HEK293 (cell line): ENCODE results near the gene MAP3K5.

Source experiments
- HOXA7 ChIP-seq: sonication (generic); formaldehyde crosslinking; IDR thresholded peaks from 2 replicates; pipeline ENCODE4 v1.8.1; 2022; ENCODE audit warnings: missing genetic modification reagents, borderline replicate concordance
- MEIS1 ChIP-seq: sonication (generic); formaldehyde crosslinking; IDR thresholded peaks from 2 replicates; pipeline ENCODE4 v1.8.1; 2022; ENCODE audit warnings: missing genetic modification reagents, mild to moderate bottlenecking, borderline replicate concordance
- OSR2 ChIP-seq: fragments of 450-650 bp; formaldehyde crosslinking; IDR thresholded peaks from 2 replicates; pipeline ENCODE4 v1.5.1; 2016; ENCODE audit warnings: missing biosample characterization, missing genetic modification characterization
- SCRT2 ChIP-seq: fragments of 450-650 bp; formaldehyde crosslinking; IDR thresholded peaks from 2 replicates; pipeline ENCODE4 v1.5.1; 2016; ENCODE audit warnings: missing biosample characterization, missing genetic modification characterization
- ZFHX2 ChIP-seq: fragments of 450-650 bp; formaldehyde crosslinking; conservative IDR thresholded peaks from 2 replicates; pipeline ENCODE4 v1.5.1; 2016; ENCODE audit warnings: missing biosample characterization, missing genetic modification characterization
- ZFP41 ChIP-seq: fragments of 450-650 bp; formaldehyde crosslinking; IDR thresholded peaks from 2 replicates; pipeline ENCODE4 v1.5.1; 2016; ENCODE audit warnings: missing biosample characterization, missing genetic modification characterization, borderline replicate concordance
- ZNF529 ChIP-seq: fragments of 450-650 bp; formaldehyde crosslinking; IDR thresholded peaks from 2 replicates; pipeline ENCODE4 v1.5.1; 2017; ENCODE audit warnings: missing genetic modification characterization, missing biosample characterization; ENCODE audit not compliant: insufficient replicate concordance
- ZNF768 ChIP-seq: fragments of 450-650 bp; formaldehyde crosslinking; IDR thresholded peaks from 2 replicates; pipeline ENCODE4 v1.5.1; 2018; ENCODE audit warnings: missing biosample characterization, mild to moderate bottlenecking, missing genetic modification characterization
- ZNF792 ChIP-seq: fragments of 450-650 bp; formaldehyde crosslinking; IDR thresholded peaks from 2 replicates; pipeline ENCODE4 v1.5.1; 2016; ENCODE audit warnings: missing biosample characterization, missing genetic modification characterization
- TF ChIP-seq, protein P1 (sequence below): fragments of 450-650 bp; formaldehyde crosslinking; IDR thresholded peaks from 2 replicates; pipeline ENCODE4 v1.5.1; 2016; ENCODE audit warnings: missing biosample characterization, missing genetic modification characterization
- TF ChIP-seq, protein P2 (sequence below): fragments of 450-650 bp; formaldehyde crosslinking; IDR thresholded peaks from 2 replicates; pipeline ENCODE4 v1.5.1; 2016; ENCODE audit warnings: missing biosample characterization, missing genetic modification characterization
- TF ChIP-seq, protein P3 (sequence below): IDR thresholded peaks from 2 replicates; pipeline ENCODE4 v1.6.1; 2011; ENCODE audit warnings: mild to moderate bottlenecking, low read depth, low read length, borderline replicate concordance

DNA sequence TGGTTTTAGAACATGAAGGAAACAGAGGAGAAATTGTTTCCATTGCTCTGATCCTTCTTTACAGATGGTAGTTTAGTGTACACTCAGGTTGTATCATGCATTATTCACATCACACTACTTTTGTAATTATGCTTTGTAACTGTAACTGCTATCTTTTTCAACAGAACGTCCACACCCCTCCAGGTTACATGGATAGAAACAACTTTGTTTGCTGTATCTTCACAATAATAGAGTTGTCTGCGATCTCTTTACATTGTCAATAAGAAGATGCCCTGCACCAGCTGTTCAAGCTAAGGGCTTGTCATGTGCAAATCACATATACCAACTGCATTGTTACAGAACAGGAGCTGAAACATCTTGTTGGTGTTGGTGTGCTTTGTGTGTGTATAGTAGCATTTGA is 174.2 kb downstream of the MAP3K5 start:
- TF ChIP-seq ZNF792 (tag by site-specific recombination) (no peak), OSR2 (tag by site-specific recombination) (no peak), SCRT2 (tag by site-specific recombination) (no peak), MEIS1 (CRISPR knock-in tag) (no peak), ZNF529 (tag by site-specific recombination) (no peak), ZNF768 (tag by site-specific recombination) (no peak), ZFP41 (no peak), ZFHX2 (no peak), HOXA7 (CRISPR knock-in tag) (no peak)
- TF ChIP-seq, protein P1, sequence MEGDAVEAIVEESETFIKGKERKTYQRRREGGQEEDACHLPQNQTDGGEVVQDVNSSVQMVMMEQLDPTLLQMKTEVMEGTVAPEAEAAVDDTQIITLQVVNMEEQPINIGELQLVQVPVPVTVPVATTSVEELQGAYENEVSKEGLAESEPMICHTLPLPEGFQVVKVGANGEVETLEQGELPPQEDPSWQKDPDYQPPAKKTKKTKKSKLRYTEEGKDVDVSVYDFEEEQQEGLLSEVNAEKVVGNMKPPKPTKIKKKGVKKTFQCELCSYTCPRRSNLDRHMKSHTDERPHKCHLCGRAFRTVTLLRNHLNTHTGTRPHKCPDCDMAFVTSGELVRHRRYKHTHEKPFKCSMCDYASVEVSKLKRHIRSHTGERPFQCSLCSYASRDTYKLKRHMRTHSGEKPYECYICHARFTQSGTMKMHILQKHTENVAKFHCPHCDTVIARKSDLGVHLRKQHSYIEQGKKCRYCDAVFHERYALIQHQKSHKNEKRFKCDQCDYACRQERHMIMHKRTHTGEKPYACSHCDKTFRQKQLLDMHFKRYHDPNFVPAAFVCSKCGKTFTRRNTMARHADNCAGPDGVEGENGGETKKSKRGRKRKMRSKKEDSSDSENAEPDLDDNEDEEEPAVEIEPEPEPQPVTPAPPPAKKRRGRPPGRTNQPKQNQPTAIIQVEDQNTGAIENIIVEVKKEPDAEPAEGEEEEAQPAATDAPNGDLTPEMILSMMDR, result no peak
- TF ChIP-seq, protein P2, sequence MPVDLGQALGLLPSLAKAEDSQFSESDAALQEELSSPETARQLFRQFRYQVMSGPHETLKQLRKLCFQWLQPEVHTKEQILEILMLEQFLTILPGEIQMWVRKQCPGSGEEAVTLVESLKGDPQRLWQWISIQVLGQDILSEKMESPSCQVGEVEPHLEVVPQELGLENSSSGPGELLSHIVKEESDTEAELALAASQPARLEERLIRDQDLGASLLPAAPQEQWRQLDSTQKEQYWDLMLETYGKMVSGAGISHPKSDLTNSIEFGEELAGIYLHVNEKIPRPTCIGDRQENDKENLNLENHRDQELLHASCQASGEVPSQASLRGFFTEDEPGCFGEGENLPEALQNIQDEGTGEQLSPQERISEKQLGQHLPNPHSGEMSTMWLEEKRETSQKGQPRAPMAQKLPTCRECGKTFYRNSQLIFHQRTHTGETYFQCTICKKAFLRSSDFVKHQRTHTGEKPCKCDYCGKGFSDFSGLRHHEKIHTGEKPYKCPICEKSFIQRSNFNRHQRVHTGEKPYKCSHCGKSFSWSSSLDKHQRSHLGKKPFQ (tag by site-specific recombination), result no peak
- TF ChIP-seq, protein P3, sequence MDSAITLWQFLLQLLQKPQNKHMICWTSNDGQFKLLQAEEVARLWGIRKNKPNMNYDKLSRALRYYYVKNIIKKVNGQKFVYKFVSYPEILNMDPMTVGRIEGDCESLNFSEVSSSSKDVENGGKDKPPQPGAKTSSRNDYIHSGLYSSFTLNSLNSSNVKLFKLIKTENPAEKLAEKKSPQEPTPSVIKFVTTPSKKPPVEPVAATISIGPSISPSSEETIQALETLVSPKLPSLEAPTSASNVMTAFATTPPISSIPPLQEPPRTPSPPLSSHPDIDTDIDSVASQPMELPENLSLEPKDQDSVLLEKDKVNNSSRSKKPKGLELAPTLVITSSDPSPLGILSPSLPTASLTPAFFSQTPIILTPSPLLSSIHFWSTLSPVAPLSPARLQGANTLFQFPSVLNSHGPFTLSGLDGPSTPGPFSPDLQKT, result no peak
